ENCODE results near the gene PRKCH.

- no peak for TF ChIP-seq EZH2phosphoT487 (IDR thresholded peaks at IDR 0.05; ENCODE audit: insufficient read depth, low read depth)
- TF ChIP-seq EZH2 (IDR thresholded peaks at IDR 0.05; ENCODE audit: insufficient read depth, poor library complexity, severe bottlenecking) = no peak
Observed at GRCh38 chr14:61372379-61372778, 51.0 kb downstream of the PRKCH start.

All from GM23248 (cell line).